ENCODE results near the gene ZIK1.

GRCh38 chr19:57613941-57614743 lies 30.2 kb downstream of the ZIK1 start, which contains the start of gene ZNF134:
- TF ChIP-seq CTCF (IDR thresholded peaks at IDR 0.05), result no peak
- no peak for TF ChIP-seq POLR2A (IDR thresholded peaks at IDR 0.05)

All from testis (tissue), 2 donors.